LNCAP (cell line): ENCODE measurements around the gene IFI44.

Experiments
- TF ChIP-seq, protein P1 (sequence below): fragments of 450-650 bp; IDR thresholded peaks from 2 replicates; pipeline ENCODE4 v1.5.1; 2017; ENCODE audit warnings: mild to moderate bottlenecking

The IFI44 gene

GRCh38 chr1:78712467-78713051 lies 62.9 kb downstream of the IFI44 start:
- TF ChIP-seq, protein P1, sequence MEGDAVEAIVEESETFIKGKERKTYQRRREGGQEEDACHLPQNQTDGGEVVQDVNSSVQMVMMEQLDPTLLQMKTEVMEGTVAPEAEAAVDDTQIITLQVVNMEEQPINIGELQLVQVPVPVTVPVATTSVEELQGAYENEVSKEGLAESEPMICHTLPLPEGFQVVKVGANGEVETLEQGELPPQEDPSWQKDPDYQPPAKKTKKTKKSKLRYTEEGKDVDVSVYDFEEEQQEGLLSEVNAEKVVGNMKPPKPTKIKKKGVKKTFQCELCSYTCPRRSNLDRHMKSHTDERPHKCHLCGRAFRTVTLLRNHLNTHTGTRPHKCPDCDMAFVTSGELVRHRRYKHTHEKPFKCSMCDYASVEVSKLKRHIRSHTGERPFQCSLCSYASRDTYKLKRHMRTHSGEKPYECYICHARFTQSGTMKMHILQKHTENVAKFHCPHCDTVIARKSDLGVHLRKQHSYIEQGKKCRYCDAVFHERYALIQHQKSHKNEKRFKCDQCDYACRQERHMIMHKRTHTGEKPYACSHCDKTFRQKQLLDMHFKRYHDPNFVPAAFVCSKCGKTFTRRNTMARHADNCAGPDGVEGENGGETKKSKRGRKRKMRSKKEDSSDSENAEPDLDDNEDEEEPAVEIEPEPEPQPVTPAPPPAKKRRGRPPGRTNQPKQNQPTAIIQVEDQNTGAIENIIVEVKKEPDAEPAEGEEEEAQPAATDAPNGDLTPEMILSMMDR: no peak

DNA sequence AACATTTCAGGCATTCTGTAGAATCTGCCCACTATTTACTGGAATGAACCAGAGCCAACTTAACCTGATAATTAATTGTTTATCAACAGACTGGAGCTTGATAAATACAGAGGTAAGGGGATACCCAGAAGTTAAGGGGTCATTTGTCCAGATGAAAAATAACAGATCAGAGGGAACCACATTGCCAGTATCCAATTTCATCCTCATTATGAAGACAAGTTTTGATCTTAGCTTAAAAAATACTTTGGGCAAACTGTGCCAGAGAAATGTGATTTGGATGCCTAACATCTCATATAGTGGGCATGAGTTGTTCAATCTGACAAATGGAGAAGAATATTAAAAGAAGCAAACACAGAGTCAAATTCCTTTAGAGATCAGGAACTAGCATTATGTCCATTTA lies 63.7 kb downstream of the IFI44 start:
- TF ChIP-seq, protein P1: no peak
